Tibial artery (tissue), 4 donors: Measurements from ENCODE around the gene RRP36.
A peak's percentile ranks its signal among the peaks of the same experiment; 100 is the strongest.

ENCODE experiments used
- DNase-seq, 2 donors: peaks; one replicate each; pipeline ENCODE4 v3.0.0-alpha.2; 2019
- H3K27ac ChIP-seq, 2 donors: fragments of 200-600 bp; sonication (generic) in 1 of 2; 1 replicate in 1 of 2; 2 replicates in 1 of 2; pipeline ENCODE4 v1.5.1; 2018 to 2019; ENCODE audit warnings: mild to moderate bottlenecking in 1 of 2
- H3K27me3 ChIP-seq, 2 donors: fragments of 200-600 bp; sonication (generic) in 1 of 2; one replicate each; pipeline versions ENCODE4 v1.5.1 to v1.6.0; 2016 to 2019
- H3K36me3 ChIP-seq, 3 donors: fragments of 200-600 bp; sonication (generic) in 2 of 3; one replicate each; pipeline ENCODE4 v1.5.1; 2016 to 2019; ENCODE audit warnings: mild to moderate bottlenecking in 2 of 3
- H3K4me1 ChIP-seq, 4 donors: fragments of 200-600 bp; sonication (generic) in 2 of 4; 1 replicate in 3 of 4; 2 replicates in 1 of 4; pipeline ENCODE4 v1.5.1; 2016 to 2019
- H3K4me3 ChIP-seq, 2 donors: fragments of 200-600 bp; sonication (generic) in 1 of 2; 1 replicate in 1 of 2; 2 replicates in 1 of 2; pipeline ENCODE4 v1.5.1; 2018 to 2019; ENCODE audit warnings: mild to moderate bottlenecking in 2 of 2
- H3K9me3 ChIP-seq, 3 donors: fragments of 200-600 bp; sonication (generic) in 1 of 3; one replicate each; pipeline ENCODE4 v1.5.1; 2016 to 2019
- CTCF ChIP-seq, 2 experiments: fragments of 200-600 bp in 1 of 2; fragments of 450-650 bp in 1 of 2; IDR thresholded peaks; one replicate each; pipeline ENCODE4 v1.5.1; 2017 to 2019; ENCODE audit warnings: antibody characterized with exemption in 2 of 2, mild to moderate bottlenecking in 1 of 2, moderate library complexity in 1 of 2
- intact Hi-C: fragments of 100-400 bp; cut with DNase I; formaldehyde crosslinking; loops from one replicate; pipeline ENCODE4 v1.15.0; 2023; ENCODE audit warnings: low total_unique reads

The RRP36 gene

GRCh38 chr6:43052225-43052841 lies 30.9 kb downstream of the RRP36 start:
- Histone ChIP-seq H3K4me3 (no peak overlapping the region), H3K27me3 (no peaks in the 10 kb centered on the region), H3K4me1 (peaks cover 0 to 22% (median 8%) of the 10 kb centered on the region in 4 donors), H3K36me3 (peaks cover 0 to 57% (median 32%) of the 10 kb centered on the region in 3 donors), H3K27ac (peak overlapping the region; percentile 86 to 95), H3K9me3 (no peaks in the 10 kb centered on the region)
- DNase-seq, result no peak
- intact Hi-C loops, result loop anchor here (5.0 kb wide), 1 partner anchor 40 kb away; the partner anchor contains the start of genes KLHDC3 and MEA1
- TF ChIP-seq CTCF (IDR thresholded peaks at IDR 0.05), result no peak

- H3K27me3 ChIP-seq, result no peaks in the 10 kb centered on the region
- intact Hi-C loops, result loop anchor here (5.0 kb wide), 1 partner anchor 41 kb away; the partner anchor contains the start of genes KLHDC3 and MEA1
- H3K4me3 ChIP-seq, result peak overlapping the region; percentile 64
- H3K9me3 ChIP-seq, result no peaks in the 10 kb centered on the region
- peaks cover 0 to 56% (median 36%) of the 10 kb centered on the region in 3 donors for H3K36me3 ChIP-seq
- peak in 1 of 2 donors; percentile 39 for DNase-seq
- H3K4me1 ChIP-seq, result peaks cover 0 to 25% (median 11%) of the 10 kb centered on the region in 4 donors
- peak overlapping the region; percentile 86 to 95 for H3K27ac ChIP-seq
- TF ChIP-seq CTCF (IDR thresholded peaks at IDR 0.05), result no peak
These were observed 31.6 kb downstream of the RRP36 start for GRCh38 chr6:43052842-43053544.

GRCh38 chr6:43053545-43054205 lies 32.3 kb downstream of the RRP36 start, which contains the start of gene CUL7:
Gene CUL7 (minus strand): TSS chr6:43053851. CDS start chr6:43052788, 1,063 bp downstream.
- peaks cover 0 to 50% (median 36%) of the 10 kb centered on the region in 3 donors for H3K36me3 ChIP-seq
- intact Hi-C loops, result loop anchor here (5.0 kb wide), 1 partner anchor 41 kb away; the partner anchor contains the start of genes KLHDC3 and MEA1

GRCh38 chr6:43054206-43054943 lies 33.0 kb downstream of the RRP36 start:
- peak overlapping the region; percentile 86 to 95 for H3K27ac ChIP-seq
- no peak for DNase-seq
- TF ChIP-seq CTCF (IDR thresholded peaks at IDR 0.05), result no peak
- H3K4me3 ChIP-seq, result peak overlapping the region; percentile 64
- H3K27me3 ChIP-seq, result no peaks in the 10 kb centered on the region
- intact Hi-C loops, result loop anchor here (5.0 kb wide), 1 partner anchor 42 kb away; the partner anchor contains the start of genes KLHDC3 and MEA1
- H3K36me3 ChIP-seq, result peaks cover 0 to 43% (median 33%) of the 10 kb centered on the region in 3 donors
- H3K9me3 ChIP-seq, result no peaks in the 10 kb centered on the region
- peaks cover 4 to 35% (median 20%) of the 10 kb centered on the region in 4 donors for H3K4me1 ChIP-seq

More at GRCh38 chr6:43053545-43054205, 32.3 kb downstream of the RRP36 start, which contains the start of gene CUL7:
- peak within 1 kb of the TSS; percentile 64 for H3K4me3 ChIP-seq
- H3K9me3 ChIP-seq, result no peaks in the 10 kb centered on the region
- TF ChIP-seq CTCF (IDR thresholded peaks at IDR 0.05), result no peak
- DNase-seq, result peak; percentile 93 to 96
- H3K4me1 ChIP-seq, result peaks cover 3 to 31% (median 18%) of the 10 kb centered on the region in 4 donors
- H3K27ac ChIP-seq, result peak within 1 kb of the TSS; percentile 86 to 95
- no peaks in the 10 kb centered on the region for H3K27me3 ChIP-seq

- Histone ChIP-seq H3K4me3 (no peak overlapping the region), H3K4me1 (peaks cover 4 to 45% (median 28%) of the 10 kb centered on the region in 4 donors), H3K27ac (no peak overlapping the region)
These were observed 34.5 kb downstream of the RRP36 start for GRCh38 chr6:43055966-43056365.

More at GRCh38 chr6:43055966-43056365, 34.5 kb downstream of the RRP36 start:
- no peak for DNase-seq
- Histone ChIP-seq H3K9me3 (no peaks in the 10 kb centered on the region), H3K36me3 (peaks cover 0 to 32% (median 25%) of the 10 kb centered on the region in 3 donors), H3K27me3 (no peaks in the 10 kb centered on the region)
- no peak for TF ChIP-seq CTCF (IDR thresholded peaks at IDR 0.05)
- intact Hi-C loops, result no loop called here
